K562 (cell line): ENCODE data around the gene CPED1. TPM values are rescaled to one million over a fixed set of nuclear protein-coding genes. Genes with fewer than 3 reads are reported as not detected.

ENCODE experiments used
- BRD4 ChIP-seq: fragments of 200-600 bp; sonication (generic); IDR thresholded peaks from 2 replicates; pipeline ENCODE4 v1.6.1; 2017; ENCODE audit warnings: inconsistent platforms
- CREM ChIP-seq: IDR thresholded peaks from 2 replicates; pipeline ENCODE4 v1.6.1; 2014; ENCODE audit warnings: antibody characterized with exemption, low read depth
- E2F5 ChIP-seq: sonication (generic); formaldehyde crosslinking; IDR thresholded peaks from 2 replicates; pipeline ENCODE4 v1.8.0; 2022; ENCODE audit warnings: mild to moderate bottlenecking, missing genetic modification reagents
- GTF2E2 ChIP-seq: fragments of 200-800 bp; sonication (Bioruptor generic); IDR thresholded peaks from 2 replicates; pipeline ENCODE4 v1.6.1; 2016; ENCODE audit warnings: missing genetic modification characterization, missing compliant biosample characterization
- GTF2F1 ChIP-seq: IDR thresholded peaks from 2 replicates; pipeline ENCODE4 v1.6.1; 2011; ENCODE audit warnings: low read depth, low read length, improper control_type of control experiment
- HMG20A ChIP-seq: fragments of 450-650 bp; formaldehyde crosslinking; conservative IDR thresholded peaks from 2 replicates; pipeline ENCODE4 v1.4.0; 2020; ENCODE audit warnings: mild to moderate bottlenecking, mixed read lengths
- JUNB ChIP-seq: fragments of 450-650 bp; formaldehyde crosslinking; conservative IDR thresholded peaks from 2 replicates; pipeline ENCODE4 v1.4.0; 2020; ENCODE audit warnings: mild to moderate bottlenecking
- KLF13 ChIP-seq: fragments of 450-650 bp; IDR thresholded peaks from 2 replicates; pipeline ENCODE4 v1.6.1; 2016; ENCODE audit warnings: missing genetic modification characterization, low read depth, mild to moderate bottlenecking, missing compliant biosample characterization, moderate library complexity, borderline replicate concordance
- KLF16 ChIP-seq: IDR thresholded peaks from 2 replicates; pipeline ENCODE4 v1.6.1; 2016; ENCODE audit warnings: antibody characterized with exemption
- PHB2 ChIP-seq: fragments of 450-650 bp; IDR thresholded peaks from 2 replicates; pipeline ENCODE4 v1.6.1; 2017; ENCODE audit warnings: low read depth
- PHF21A ChIP-seq: fragments of 450-650 bp; IDR thresholded peaks from 2 replicates; pipeline ENCODE4 v1.6.1; 2017; ENCODE audit warnings: low read depth, borderline replicate concordance
- POLR2A ChIP-seq: fragments of 450-650 bp; conservative IDR thresholded peaks from 2 replicates; pipeline ENCODE4 v1.6.1; 2016
- PTTG1 ChIP-seq: fragments of 450-650 bp; IDR thresholded peaks from 2 replicates; pipeline ENCODE4 v1.6.1; 2016; ENCODE audit warnings: low read depth, mild to moderate bottlenecking, missing genetic modification characterization, missing compliant biosample characterization
- SIN3A ChIP-seq, 2 experiments: fragments of 150-350 bp in 1 of 2; IDR thresholded peaks; 2 replicates each; pipeline ENCODE4 v1.6.1; 2011 to 2016; ENCODE audit warnings: borderline replicate concordance in 2 of 2, low read depth in 2 of 2, low read length in 2 of 2, mild to moderate bottlenecking in 2 of 2, moderate library complexity in 2 of 2; ENCODE audit not compliant: control insufficient read depth in 1 of 2
- SMARCA4 ChIP-seq: fragments of 450-650 bp; IDR thresholded peaks from 2 replicates; pipeline ENCODE4 v1.6.1; 2016
- ZFP30 ChIP-seq: fragments of 250-450 bp; sonication (Bioruptor Pico); IDR thresholded peaks from 2 replicates; pipeline ENCODE4 v1.8.0; 2022; ENCODE audit warnings: moderate library complexity, mild to moderate bottlenecking, inconsistent platforms, borderline replicate concordance
- ZFP91 ChIP-seq: sonication (generic); formaldehyde crosslinking; IDR thresholded peaks from 2 replicates; pipeline ENCODE4 v1.8.0; 2022; ENCODE audit warnings: mild to moderate bottlenecking, missing genetic modification reagents
- ZNF23 ChIP-seq: fragments of 250-450 bp; sonication (Bioruptor Pico); IDR thresholded peaks from 2 replicates; pipeline ENCODE4 v1.4.0; 2020; ENCODE audit warnings: mild to moderate bottlenecking
- ZNF263 ChIP-seq: sonication (generic); formaldehyde crosslinking; IDR thresholded peaks from 2 replicates; pipeline ENCODE4 v1.8.0; 2022; ENCODE audit warnings: mild to moderate bottlenecking, missing genetic modification reagents, borderline replicate concordance
- ZNF668 ChIP-seq: fragments of 250-450 bp; sonication (Bioruptor Pico); IDR thresholded peaks from 2 replicates; pipeline ENCODE4 v1.8.0; 2022; ENCODE audit warnings: mild to moderate bottlenecking, inconsistent platforms
- polyA plus RNA-seq, 8 experiments: library from polyadenylated mRNA; depleted of rRNA in 4 of 8; stranded (reverse) in 5 of 8; unstranded in 3 of 8; fragments of >200 nt; fragmentation: Nextera tagmentation in 2 of 8; fragmentation: Illumina TruSeq in 1 of 8; extraction: Ambion mirVana in 2 of 8; extraction: Trizol in 1 of 8; gene quantifications; 2 replicates each; pipeline versions ENCODE4 v1.2.1 to v1.2.3, GENCODE V29; 2011 to 2014; ENCODE audit warnings: inconsistent platforms in 1 of 8, missing spikeins in 1 of 8
- total RNA-seq, 7 experiments: library from RNA; depleted of rRNA in 6 of 7; stranded (reverse); fragments of >200 nt in 6 of 7; fragmentation: Illumina TruSeq in 2 of 7; extraction: Trizol in 2 of 7; gene quantifications; 2 replicates each; pipeline versions ENCODE4 v1.2.1 to v1.2.3, GENCODE V29; 2011 to 2021; ENCODE audit warnings: low replicate concordance in 1 of 7
- TF ChIP-seq, protein P1 (sequence below): fragments of 450-650 bp; formaldehyde crosslinking; IDR thresholded peaks from 2 replicates; pipeline ENCODE4 v1.4.0; 2020; ENCODE audit warnings: mild to moderate bottlenecking, moderate library complexity
- TF ChIP-seq, protein P2 (sequence below): IDR thresholded peaks from 3 replicates; pipeline ENCODE4 v1.6.1; 2011; ENCODE audit warnings: borderline replicate concordance, mild to moderate bottlenecking; ENCODE audit not compliant: insufficient read length, insufficient read depth
- TF ChIP-seq, protein P3 (sequence below): fragments of 450-650 bp; IDR thresholded peaks from 2 replicates; pipeline ENCODE4 v1.6.1; 2017; ENCODE audit warnings: mild to moderate bottlenecking, moderate library complexity

Gene CPED1
- total and polyA plus RNA-seq, 9 of the 15 experiments (the other 6 are each of a cell fraction or from before 2014, with no cell fraction given), result 195 to 393 (median 290) TPM

- TF ChIP-seq PHF21A (no peak), GTF2F1 (no peak), KLF16 (peak; percentile 71), ZNF668 (no peak), ZNF23 (no peak), BRD4 (no peak), ZNF263 (CRISPR knock-in tag) (no peak), JUNB (CRISPR knock-in tag) (no peak), HMG20A (no peak), ZFP30 (CRISPR knock-in tag) (no peak), CREM (no peak), POLR2A (no peak), E2F5 (CRISPR knock-in tag) (no peak), SIN3A (IDR thresholded peaks at IDR 0.05; ENCODE audit: borderline replicate concordance in 2 of 2, control insufficient read depth in 1 of 2, low read depth in 2 of 2, low read length in 2 of 2) (no peak), ZFP91 (CRISPR knock-in tag) (no peak), KLF13 (tag) (no peak), PTTG1 (tag) (no peak), PHB2 (no peak), SMARCA4 (peak; percentile 92), GTF2E2 (tag) (peak; percentile 23; the same call in 1 of the 2 replicates)
- TF ChIP-seq, protein P1, sequence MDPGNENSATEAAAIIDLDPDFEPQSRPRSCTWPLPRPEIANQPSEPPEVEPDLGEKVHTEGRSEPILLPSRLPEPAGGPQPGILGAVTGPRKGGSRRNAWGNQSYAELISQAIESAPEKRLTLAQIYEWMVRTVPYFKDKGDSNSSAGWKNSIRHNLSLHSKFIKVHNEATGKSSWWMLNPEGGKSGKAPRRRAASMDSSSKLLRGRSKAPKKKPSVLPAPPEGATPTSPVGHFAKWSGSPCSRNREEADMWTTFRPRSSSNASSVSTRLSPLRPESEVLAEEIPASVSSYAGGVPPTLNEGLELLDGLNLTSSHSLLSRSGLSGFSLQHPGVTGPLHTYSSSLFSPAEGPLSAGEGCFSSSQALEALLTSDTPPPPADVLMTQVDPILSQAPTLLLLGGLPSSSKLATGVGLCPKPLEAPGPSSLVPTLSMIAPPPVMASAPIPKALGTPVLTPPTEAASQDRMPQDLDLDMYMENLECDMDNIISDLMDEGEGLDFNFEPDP (CRISPR knock-in tag), result no peak
- TF ChIP-seq, protein P2, sequence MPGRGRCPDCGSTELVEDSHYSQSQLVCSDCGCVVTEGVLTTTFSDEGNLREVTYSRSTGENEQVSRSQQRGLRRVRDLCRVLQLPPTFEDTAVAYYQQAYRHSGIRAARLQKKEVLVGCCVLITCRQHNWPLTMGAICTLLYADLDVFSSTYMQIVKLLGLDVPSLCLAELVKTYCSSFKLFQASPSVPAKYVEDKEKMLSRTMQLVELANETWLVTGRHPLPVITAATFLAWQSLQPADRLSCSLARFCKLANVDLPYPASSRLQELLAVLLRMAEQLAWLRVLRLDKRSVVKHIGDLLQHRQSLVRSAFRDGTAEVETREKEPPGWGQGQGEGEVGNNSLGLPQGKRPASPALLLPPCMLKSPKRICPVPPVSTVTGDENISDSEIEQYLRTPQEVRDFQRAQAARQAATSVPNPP, result no peak
- TF ChIP-seq, protein P3, sequence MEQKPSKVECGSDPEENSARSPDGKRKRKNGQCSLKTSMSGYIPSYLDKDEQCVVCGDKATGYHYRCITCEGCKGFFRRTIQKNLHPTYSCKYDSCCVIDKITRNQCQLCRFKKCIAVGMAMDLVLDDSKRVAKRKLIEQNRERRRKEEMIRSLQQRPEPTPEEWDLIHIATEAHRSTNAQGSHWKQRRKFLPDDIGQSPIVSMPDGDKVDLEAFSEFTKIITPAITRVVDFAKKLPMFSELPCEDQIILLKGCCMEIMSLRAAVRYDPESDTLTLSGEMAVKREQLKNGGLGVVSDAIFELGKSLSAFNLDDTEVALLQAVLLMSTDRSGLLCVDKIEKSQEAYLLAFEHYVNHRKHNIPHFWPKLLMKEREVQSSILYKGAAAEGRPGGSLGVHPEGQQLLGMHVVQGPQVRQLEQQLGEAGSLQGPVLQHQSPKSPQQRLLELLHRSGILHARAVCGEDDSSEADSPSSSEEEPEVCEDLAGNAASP, result no peak
Observed at GRCh38 chr7:121278120-121279021, 289.9 kb downstream of the CPED1 start (continued).
